ENCODE data around the gene BEAN1.

BEAN1 gene, protein sequence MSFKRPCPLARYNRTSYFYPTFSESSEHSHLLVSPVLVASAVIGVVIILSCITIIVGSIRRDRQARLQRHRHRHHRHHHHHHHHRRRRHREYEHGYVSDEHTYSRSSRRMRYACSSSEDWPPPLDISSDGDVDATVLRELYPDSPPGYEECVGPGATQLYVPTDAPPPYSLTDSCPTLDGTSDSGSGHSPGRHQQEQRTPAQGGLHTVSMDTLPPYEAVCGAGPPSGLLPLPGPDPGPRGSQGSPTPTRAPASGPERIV

DNA sequence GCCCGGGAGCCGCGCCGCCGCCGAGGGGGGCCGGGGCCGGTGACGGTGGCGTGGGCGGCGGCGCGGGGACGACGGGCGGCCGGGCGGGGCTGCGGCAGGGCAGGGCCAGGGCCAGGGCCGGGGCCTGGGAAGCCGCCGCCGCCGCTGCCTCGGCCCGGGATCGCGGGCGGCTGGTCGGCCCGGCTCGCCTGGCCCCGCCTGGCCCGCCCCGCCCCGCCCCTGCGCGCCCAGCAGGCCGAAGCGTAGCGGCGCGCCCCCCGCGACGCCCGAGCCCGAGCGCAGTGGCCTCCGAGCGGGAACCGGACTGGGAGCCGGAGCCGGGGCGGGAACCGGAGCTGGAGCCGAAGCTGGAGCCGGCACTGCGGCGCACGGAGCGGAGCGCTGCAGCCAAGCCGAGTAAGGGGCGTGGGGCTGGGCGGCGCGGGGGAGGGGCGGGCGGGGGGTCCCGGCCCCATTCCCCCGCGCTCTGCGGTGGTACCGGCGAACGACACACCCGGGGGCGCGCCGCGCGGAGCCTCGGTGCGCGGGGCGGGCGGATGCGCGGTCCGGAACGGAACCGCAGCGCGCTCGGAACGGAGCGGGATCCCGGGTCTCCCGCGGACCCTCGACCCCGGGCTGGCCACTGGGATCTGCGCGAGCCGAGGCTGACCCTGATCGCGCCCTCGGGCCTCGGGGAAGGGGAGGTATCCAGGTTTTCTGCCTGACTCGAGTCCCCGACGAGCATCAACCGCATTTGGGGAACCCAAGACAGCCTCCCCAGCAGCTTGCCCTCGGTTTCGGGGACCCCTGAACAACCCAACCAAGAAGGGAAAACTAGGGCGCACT lies at the start of gene BEAN1:
BEAN1 (plus strand) TSS at position 260 of the 825 bp plus-strand sequence. CDS start 10,382 bp downstream, outside the sequence.
- H3K27ac Mint-ChIP-seq: no peak within 1 kb of the TSS
- H3K9me3 Mint-ChIP-seq: no peaks in the 10 kb centered on the region
- ATAC-seq: no peak
- no peaks in the 10 kb centered on the region for H3K36me3 Mint-ChIP-seq
- H3K27me3 Mint-ChIP-seq: peaks cover 72% of the 10 kb centered on the region
- H3K4me1 Mint-ChIP-seq: peaks cover 4% of the 10 kb centered on the region
- H3K4me3 Mint-ChIP-seq: no peak within 1 kb of the TSS

DNA sequence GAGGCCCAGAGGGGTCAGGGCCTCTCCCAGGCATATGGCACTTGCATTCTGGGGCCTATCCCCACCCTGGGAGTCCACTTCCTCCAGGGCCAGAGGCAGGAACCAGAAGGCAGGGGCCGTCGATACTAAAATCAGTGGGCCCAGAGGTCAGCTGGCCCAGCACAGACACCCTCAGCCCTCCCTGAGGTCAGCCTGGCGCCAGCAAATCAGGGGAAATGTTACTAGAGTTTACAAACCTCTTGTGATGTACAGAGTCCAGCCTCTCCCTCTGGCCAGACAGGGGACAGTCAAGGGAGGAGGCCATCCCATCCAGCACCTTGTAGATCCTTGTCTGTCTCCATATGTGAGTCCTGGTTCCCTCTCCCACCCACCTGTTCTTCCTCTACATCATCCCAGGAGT lies 49.8 kb upstream of the BEAN1 start:
- no peaks in the 10 kb centered on the region for H3K36me3 Mint-ChIP-seq
- peaks cover 11% of the 10 kb centered on the region for H3K9me3 Mint-ChIP-seq
- H3K4me3 Mint-ChIP-seq: no peak overlapping the region
- H3K4me1 Mint-ChIP-seq: no peaks in the 10 kb centered on the region
- no peak overlapping the region for H3K27ac Mint-ChIP-seq
- H3K27me3 Mint-ChIP-seq: peaks cover 20% of the 10 kb centered on the region
- ATAC-seq: no peak

GRCh38 chr16:66378741-66379570 lies 48.1 kb upstream of the BEAN1 start:
- H3K27ac Mint-ChIP-seq: no peak overlapping the region
- H3K9me3 Mint-ChIP-seq: peaks cover 11% of the 10 kb centered on the region
- no peaks in the 10 kb centered on the region for H3K4me1 Mint-ChIP-seq
- peaks cover 11% of the 10 kb centered on the region for H3K27me3 Mint-ChIP-seq
- ATAC-seq: no peak
- H3K36me3 Mint-ChIP-seq: no peaks in the 10 kb centered on the region
- no peak overlapping the region for H3K4me3 Mint-ChIP-seq

DNA sequence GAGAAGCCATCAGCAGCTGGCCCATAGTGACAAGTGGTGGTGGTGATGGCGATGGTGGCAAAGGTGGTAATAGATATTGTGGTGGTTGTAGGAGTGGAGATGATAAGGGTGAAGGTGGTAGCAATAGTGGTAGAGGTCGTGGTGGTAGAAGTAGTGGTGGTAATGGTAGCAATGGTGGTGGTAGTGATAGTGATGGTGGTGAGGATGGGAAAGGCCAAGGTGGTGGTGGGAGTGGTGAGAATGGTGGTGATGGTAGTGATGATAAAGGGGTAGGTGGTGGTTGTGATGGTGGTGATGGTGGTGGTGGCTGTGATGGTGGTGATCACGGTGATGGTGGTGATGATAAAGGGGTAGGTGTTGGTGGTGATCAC lies 47.5 kb upstream of the BEAN1 start:
- H3K27ac Mint-ChIP-seq: no peak overlapping the region
- no peaks in the 10 kb centered on the region for H3K36me3 Mint-ChIP-seq
- H3K4me1 Mint-ChIP-seq: no peaks in the 10 kb centered on the region
- H3K27me3 Mint-ChIP-seq: peaks cover 11% of the 10 kb centered on the region
- no peak for ATAC-seq
- no peak overlapping the region for H3K4me3 Mint-ChIP-seq
- peaks cover 11% of the 10 kb centered on the region for H3K9me3 Mint-ChIP-seq

DNA sequence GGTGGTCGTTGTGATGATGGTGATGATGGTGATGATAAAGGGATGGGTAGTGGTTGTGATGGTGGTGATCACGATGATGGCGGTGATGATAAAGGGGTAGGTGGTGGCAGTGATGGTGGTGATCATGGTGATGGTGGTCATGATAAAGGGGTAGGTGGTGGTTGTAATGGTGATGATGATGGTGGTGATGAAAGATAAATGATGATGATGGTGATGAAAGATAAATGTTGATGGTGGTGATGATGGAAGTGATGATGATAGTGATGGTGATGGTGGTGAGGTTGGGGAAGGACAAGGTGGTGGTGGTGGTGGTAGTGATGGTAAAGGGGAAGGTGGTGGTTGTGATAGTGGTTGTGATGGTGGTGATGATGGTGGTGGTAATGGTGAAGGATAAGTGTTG lies 46.7 kb upstream of the BEAN1 start:
- H3K36me3 Mint-ChIP-seq: no peaks in the 10 kb centered on the region
- H3K27ac Mint-ChIP-seq: no peak overlapping the region
- ATAC-seq: no peak

GRCh38 chr16:66381585-66382170 lies 45.4 kb upstream of the BEAN1 start:
- H3K9me3 Mint-ChIP-seq: peaks cover 11% of the 10 kb centered on the region
- H3K27ac Mint-ChIP-seq: no peak overlapping the region
- H3K4me3 Mint-ChIP-seq: no peak overlapping the region
- no peaks in the 10 kb centered on the region for H3K36me3 Mint-ChIP-seq
- ATAC-seq: no peak
- no peaks in the 10 kb centered on the region for H3K4me1 Mint-ChIP-seq
- H3K27me3 Mint-ChIP-seq: peaks cover 7% of the 10 kb centered on the region

More for the DNA sequence above, 46.7 kb upstream of the BEAN1 start:
- Mint-ChIP-seq H3K9me3 (peaks cover 11% of the 10 kb centered on the region), H3K4me1 (no peaks in the 10 kb centered on the region), H3K4me3 (no peak overlapping the region), H3K27me3 (peaks cover 11% of the 10 kb centered on the region)

- Mint-ChIP-seq H3K4me1 (no peaks in the 10 kb centered on the region), H3K27ac (no peak overlapping the region), H3K4me3 (no peak overlapping the region), H3K36me3 (no peaks in the 10 kb centered on the region), H3K27me3 (peaks cover 2% of the 10 kb centered on the region), H3K9me3 (peaks cover 11% of the 10 kb centered on the region)
- no peak for ATAC-seq
Observed at GRCh38 chr16:66382171-66382965, 44.7 kb upstream of the BEAN1 start.

DNA sequence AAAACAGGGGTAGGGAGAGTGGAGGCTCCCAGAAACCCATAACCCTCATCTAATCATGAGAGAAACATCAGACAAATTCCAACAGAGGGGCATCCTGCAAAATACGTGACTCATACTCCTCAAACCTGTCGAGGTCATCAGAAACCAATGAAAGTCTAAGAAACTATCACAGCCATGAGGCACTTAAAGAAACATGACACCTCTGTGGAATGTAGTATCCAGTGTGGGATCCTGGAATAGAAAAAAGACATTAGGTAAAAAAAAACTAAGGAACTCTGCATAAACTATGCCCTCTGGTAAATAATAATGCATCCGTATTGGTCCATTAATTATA lies 44.2 kb upstream of the BEAN1 start:
- H3K27me3 Mint-ChIP-seq: peaks cover 8% of the 10 kb centered on the region
- no peak overlapping the region for H3K4me3 Mint-ChIP-seq
- ATAC-seq: no peak
- no peaks in the 10 kb centered on the region for H3K36me3 Mint-ChIP-seq
- H3K9me3 Mint-ChIP-seq: peaks cover 11% of the 10 kb centered on the region
- H3K4me1 Mint-ChIP-seq: no peaks in the 10 kb centered on the region
- no peak overlapping the region for H3K27ac Mint-ChIP-seq

DNA sequence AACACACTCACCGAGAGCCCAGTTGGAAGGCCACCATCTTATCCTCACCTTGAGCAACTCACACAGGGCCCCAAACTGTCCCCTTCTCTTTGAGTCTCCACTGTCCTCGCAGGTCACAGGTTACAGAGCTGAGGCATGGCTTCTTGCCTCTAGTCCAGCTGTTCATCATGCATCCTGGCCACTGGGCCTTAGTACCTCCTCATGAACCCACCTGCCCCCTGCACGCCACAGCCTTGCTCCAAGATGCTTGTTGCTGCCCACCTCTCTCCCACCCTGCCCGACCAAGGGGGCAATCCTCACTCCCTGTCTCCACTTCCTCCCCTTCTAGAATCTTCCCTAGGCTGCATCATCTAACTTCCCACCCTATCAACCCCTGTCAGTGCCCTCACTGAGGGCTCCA lies 43.5 kb upstream of the BEAN1 start:
- Mint-ChIP-seq H3K4me3 (no peak overlapping the region), H3K9me3 (peaks cover 11% of the 10 kb centered on the region), H3K27me3 (peaks cover 14% of the 10 kb centered on the region), H3K27ac (no peak overlapping the region), H3K4me1 (no peaks in the 10 kb centered on the region), H3K36me3 (no peaks in the 10 kb centered on the region)
- no peak for ATAC-seq

DNA sequence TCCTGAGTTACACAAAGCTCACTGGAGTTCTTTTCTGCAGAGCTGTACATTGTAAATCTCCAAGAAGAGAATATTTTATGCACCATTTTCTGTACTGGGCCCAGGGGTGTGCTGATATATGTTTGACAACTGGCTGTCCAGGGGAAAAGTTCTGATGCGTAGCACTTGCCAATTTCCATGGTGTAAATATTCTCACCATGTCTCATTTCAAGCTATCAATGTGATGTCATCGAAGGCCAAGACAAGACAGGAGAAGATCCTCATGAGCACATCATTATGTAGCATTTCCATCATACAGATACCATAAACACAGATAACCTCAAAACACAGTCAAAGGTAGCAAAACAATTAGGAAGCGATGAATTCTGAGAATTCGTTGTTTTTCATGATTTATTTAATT lies 41.7 kb upstream of the BEAN1 start:
- Mint-ChIP-seq H3K27ac (no peak overlapping the region), H3K4me1 (no peaks in the 10 kb centered on the region), H3K4me3 (no peak overlapping the region), H3K27me3 (peaks cover 16% of the 10 kb centered on the region), H3K36me3 (no peaks in the 10 kb centered on the region), H3K9me3 (peaks cover 3% of the 10 kb centered on the region)
- ATAC-seq: no peak

GRCh38 chr16:66386629-66387622 lies 40.2 kb upstream of the BEAN1 start:
- no peak for ATAC-seq
- Mint-ChIP-seq H3K4me3 (no peak overlapping the region), H3K27ac (no peak overlapping the region), H3K27me3 (peaks cover 16% of the 10 kb centered on the region), H3K9me3 (no peaks in the 10 kb centered on the region), H3K4me1 (no peaks in the 10 kb centered on the region), H3K36me3 (no peaks in the 10 kb centered on the region)

DNA sequence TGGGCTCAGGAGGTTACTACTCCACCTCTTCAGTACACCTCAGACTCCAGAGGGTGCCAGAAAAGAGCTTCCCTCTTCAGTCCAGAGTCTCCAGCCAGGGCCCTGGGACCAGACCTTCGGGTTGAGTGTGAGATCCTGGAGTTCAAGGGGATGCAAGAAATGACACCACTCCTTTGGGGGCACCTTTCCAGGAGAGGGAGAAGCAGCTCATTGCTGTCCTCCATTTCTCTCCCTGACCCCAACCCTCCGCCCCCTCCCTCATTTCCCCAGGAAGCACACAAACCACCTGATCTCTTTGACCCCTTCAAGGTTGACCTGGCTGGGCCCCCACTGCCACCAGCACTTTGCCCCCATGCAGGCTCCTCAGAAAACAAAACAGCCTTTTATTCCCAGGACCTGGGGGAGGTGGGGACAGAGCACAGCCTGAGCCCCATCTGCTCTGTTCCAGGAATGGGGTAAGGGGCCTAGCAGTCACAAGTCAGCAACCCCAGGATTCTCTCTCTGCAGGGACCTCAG lies 39.2 kb upstream of the BEAN1 start:
- H3K27ac Mint-ChIP-seq: no peak overlapping the region
- peaks cover 16% of the 10 kb centered on the region for H3K27me3 Mint-ChIP-seq
- ATAC-seq: no peak
- no peaks in the 10 kb centered on the region for H3K36me3 Mint-ChIP-seq
- H3K9me3 Mint-ChIP-seq: no peaks in the 10 kb centered on the region
- H3K4me1 Mint-ChIP-seq: no peaks in the 10 kb centered on the region
- H3K4me3 Mint-ChIP-seq: no peak overlapping the region

- no peak for ATAC-seq
- Mint-ChIP-seq H3K4me3 (no peak overlapping the region), H3K36me3 (no peaks in the 10 kb centered on the region), H3K4me1 (no peaks in the 10 kb centered on the region), H3K9me3 (no peaks in the 10 kb centered on the region), H3K27ac (no peak overlapping the region), H3K27me3 (peaks cover 16% of the 10 kb centered on the region)
Observed at GRCh38 chr16:66388350-66389139, 38.5 kb upstream of the BEAN1 start.
